ENCODE results near the gene TBC1D9. TPM values are rescaled to one million over a fixed set of nuclear protein-coding genes. Genes with fewer than 3 reads are reported as not detected.

TBC1D9 gene
- polyA plus RNA-seq, 1 donor (not counting 4 experiments of a cell fraction or from before 2014, with no cell fraction given) = 11.6 TPM

GRCh38 chr4:140704964-140705363, 51.2 kb downstream of the TBC1D9 start:
- Histone ChIP-seq H3K9ac (ENCODE audit: control insufficient read depth, extremely low read depth, insufficient read depth, low read length) (no peak overlapping the region), H3K4me2 (ENCODE audit: control insufficient read depth, extremely low read depth, insufficient read depth, low read depth, low read length) (no peak overlapping the region), H3K27ac (ENCODE audit: control insufficient read depth, insufficient read depth, low read length) (no peak overlapping the region), H3K4me1 (ENCODE audit: control insufficient read depth, extremely low read depth, insufficient read depth, low read length) (peaks cover 13% of the 10 kb centered on the region), H2AFZ (ENCODE audit: control insufficient read depth, low read length) (no peak overlapping the region), H3K9me3 (ENCODE audit: control insufficient read depth, low read depth, low read length) (no peaks in the 10 kb centered on the region), H4K20me1 (ENCODE audit: control insufficient read depth, extremely low read depth, insufficient read depth, low read length) (no peaks in the 10 kb centered on the region), H3K9me1 (ENCODE audit: control insufficient read depth, extremely low read depth, insufficient read depth, low read length) (no peaks in the 10 kb centered on the region), H3K27me3 (ENCODE audit: control insufficient read depth, extremely low read depth, insufficient read depth, low read length) (no peaks in the 10 kb centered on the region), H3K4me3 (ENCODE audit: control insufficient read depth in 2 of 3, extremely low read depth in 1 of 3, insufficient read depth in 2 of 3, low read depth in 1 of 3, low read length in 3 of 3) (no peak overlapping the region), H3K36me3 (ENCODE audit: control insufficient read depth in 2 of 2, extremely low read depth in 1 of 2, insufficient read depth in 2 of 2, low read length in 2 of 2) (peaks cover 0 to 6% of the 10 kb centered on the region in 2 experiments), H3K79me2 (ENCODE audit: control insufficient read depth, insufficient read depth, low read length) (no peaks in the 10 kb centered on the region)
- DNase-seq (ENCODE audit: low read depth, low spot score) = no peak
- no peak for FAIRE-seq
- dilution Hi-C loops (cut with MboI; ENCODE audit: extremely low pct_ligation_motif_present, low sequenced_read_pairs) = no loop called here
- TF ChIP-seq, protein P1, sequence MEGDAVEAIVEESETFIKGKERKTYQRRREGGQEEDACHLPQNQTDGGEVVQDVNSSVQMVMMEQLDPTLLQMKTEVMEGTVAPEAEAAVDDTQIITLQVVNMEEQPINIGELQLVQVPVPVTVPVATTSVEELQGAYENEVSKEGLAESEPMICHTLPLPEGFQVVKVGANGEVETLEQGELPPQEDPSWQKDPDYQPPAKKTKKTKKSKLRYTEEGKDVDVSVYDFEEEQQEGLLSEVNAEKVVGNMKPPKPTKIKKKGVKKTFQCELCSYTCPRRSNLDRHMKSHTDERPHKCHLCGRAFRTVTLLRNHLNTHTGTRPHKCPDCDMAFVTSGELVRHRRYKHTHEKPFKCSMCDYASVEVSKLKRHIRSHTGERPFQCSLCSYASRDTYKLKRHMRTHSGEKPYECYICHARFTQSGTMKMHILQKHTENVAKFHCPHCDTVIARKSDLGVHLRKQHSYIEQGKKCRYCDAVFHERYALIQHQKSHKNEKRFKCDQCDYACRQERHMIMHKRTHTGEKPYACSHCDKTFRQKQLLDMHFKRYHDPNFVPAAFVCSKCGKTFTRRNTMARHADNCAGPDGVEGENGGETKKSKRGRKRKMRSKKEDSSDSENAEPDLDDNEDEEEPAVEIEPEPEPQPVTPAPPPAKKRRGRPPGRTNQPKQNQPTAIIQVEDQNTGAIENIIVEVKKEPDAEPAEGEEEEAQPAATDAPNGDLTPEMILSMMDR (optimal IDR thresholded peaks at IDR 0.05 in 1 of 3, IDR thresholded peaks at IDR 0.05 in 1 of 3, conservative IDR thresholded peaks at IDR 0.05 in 1 of 3; ENCODE audit: extremely low read depth in 1 of 3, insufficient read depth in 2 of 3, low read length in 3 of 3) = no peak
- TF ChIP-seq EZH2 (IDR thresholded peaks at IDR 0.05; ENCODE audit: low read length) = no peak

GRCh38 chr4:140704392-140704960, 51.7 kb downstream of the TBC1D9 start:
- H3K79me2 ChIP-seq (ENCODE audit: control insufficient read depth, insufficient read depth, low read length) = no peaks in the 10 kb centered on the region
- dilution Hi-C loops (cut with MboI; ENCODE audit: extremely low pct_ligation_motif_present, low sequenced_read_pairs) = no loop called here
- no peak overlapping the region for H3K9ac ChIP-seq (ENCODE audit: control insufficient read depth, extremely low read depth, insufficient read depth, low read length)
- TF ChIP-seq, protein P1 (optimal IDR thresholded peaks at IDR 0.05 in 1 of 3, IDR thresholded peaks at IDR 0.05 in 1 of 3, conservative IDR thresholded peaks at IDR 0.05 in 1 of 3; ENCODE audit: extremely low read depth in 1 of 3, insufficient read depth in 2 of 3, low read length in 3 of 3) = no peak
- TF ChIP-seq EZH2 (IDR thresholded peaks at IDR 0.05; ENCODE audit: low read length) = no peak
- H3K4me3 ChIP-seq (ENCODE audit: control insufficient read depth in 2 of 3, extremely low read depth in 1 of 3, insufficient read depth in 2 of 3, low read depth in 1 of 3, low read length in 3 of 3) = no peak overlapping the region
- FAIRE-seq (no peak), DNase-seq (ENCODE audit: low read depth, low spot score) (no peak)
- H3K4me1 ChIP-seq (ENCODE audit: control insufficient read depth, extremely low read depth, insufficient read depth, low read length) = peaks cover 13% of the 10 kb centered on the region
- no peak overlapping the region for H3K27ac ChIP-seq (ENCODE audit: control insufficient read depth, insufficient read depth, low read length)
- H3K9me3 ChIP-seq (ENCODE audit: control insufficient read depth, low read depth, low read length) = no peaks in the 10 kb centered on the region
- no peak overlapping the region for H3K4me2 ChIP-seq (ENCODE audit: control insufficient read depth, extremely low read depth, insufficient read depth, low read depth, low read length)
- no peaks in the 10 kb centered on the region for H4K20me1 ChIP-seq (ENCODE audit: control insufficient read depth, extremely low read depth, insufficient read depth, low read length)
- H2AFZ ChIP-seq (ENCODE audit: control insufficient read depth, low read length) = no peak overlapping the region
- H3K27me3 ChIP-seq (ENCODE audit: control insufficient read depth, extremely low read depth, insufficient read depth, low read length) = no peaks in the 10 kb centered on the region
- H3K36me3 ChIP-seq (ENCODE audit: control insufficient read depth in 2 of 2, extremely low read depth in 1 of 2, insufficient read depth in 2 of 2, low read length in 2 of 2) = peaks cover 0 to 6% of the 10 kb centered on the region in 2 experiments
- H3K9me1 ChIP-seq (ENCODE audit: control insufficient read depth, extremely low read depth, insufficient read depth, low read length) = no peaks in the 10 kb centered on the region
